ENCODE data around the gene ZNF318. TPM values are rescaled to one million over a fixed set of nuclear protein-coding genes. Genes with fewer than 3 reads are reported as not detected.

ZNF318 gene
- total and polyA plus RNA-seq, 10 of the 15 experiments (the other 5 are each of a cell fraction or from before 2014, with no cell fraction given): 3.4 to 79.8 (median 13.7) TPM

GRCh38 chr6:43339168-43339567 lies 30.3 kb downstream of the ZNF318 start (continued):
- TF ChIP-seq RCOR1 (conservative IDR thresholded peaks at IDR 0.05; ENCODE audit: low read depth, low read length): 0 out of 2 replicates have a peak, but pooled peaks have one; percentile 56
- TF ChIP-seq STAT1 (conservative IDR thresholded peaks at IDR 0.05): no peak
- no peak for TF ChIP-seq SKIL (IDR thresholded peaks at IDR 0.05; ENCODE audit: low read depth, poor library complexity, severe bottlenecking)
- TF ChIP-seq IKZF1 (conservative IDR thresholded peaks at IDR 0.05): peak; percentile 43
- TF ChIP-seq NBN (IDR thresholded peaks at IDR 0.05): no peak; the same call in 1 of the 2 replicates
- peak; percentile 54; the same call in 1 of the 2 replicates for TF ChIP-seq BCL11A (IDR thresholded peaks at IDR 0.05; ENCODE audit: low read depth, low read length)
- peak; percentile 47; the same call in 1 of the 2 replicates for TF ChIP-seq JUND (IDR thresholded peaks at IDR 0.05; ENCODE audit: low read depth, low read length)
- peak; percentile 97 for TF ChIP-seq ZNF592 (IDR thresholded peaks at IDR 0.05)
- 0 out of 2 replicates have a peak, but pooled peaks have one; percentile 56 for TF ChIP-seq GATAD2B (conservative IDR thresholded peaks at IDR 0.05; ENCODE audit: low read depth)
- TF ChIP-seq JUNB (IDR thresholded peaks at IDR 0.05): no peak
- TF ChIP-seq E2F4 (IDR thresholded peaks at IDR 0.05; ENCODE audit: low read depth, low read length): no peak
- TF ChIP-seq IRF4 (IDR thresholded peaks at IDR 0.05; ENCODE audit: low read depth, low read length): 0 out of 2 replicates have a peak, but pooled peaks have one; percentile 15
- TF ChIP-seq DPF2 (IDR thresholded peaks at IDR 0.05): peak; percentile 43
- TF ChIP-seq POLR2AphosphoS2 (IDR thresholded peaks at IDR 0.05; ENCODE audit: low read depth, low read length): peak; percentile 6; the same call in 1 of the 2 replicates
- no peak for TF ChIP-seq NKRF (conservative IDR thresholded peaks at IDR 0.05)
- no peak for TF ChIP-seq ZZZ3 (IDR thresholded peaks at IDR 0.05; ENCODE audit: control insufficient read depth, insufficient read length, low read depth)
- peak; percentile 52 for TF ChIP-seq BCL3 (IDR thresholded peaks at IDR 0.05; ENCODE audit: borderline replicate concordance, insufficient read depth, low read depth, low read length, poor library complexity, severe bottlenecking)
- peak; percentile 85 for TF ChIP-seq RUNX3 (IDR thresholded peaks at IDR 0.05; ENCODE audit: low read length)
- TF ChIP-seq FOXM1 (IDR thresholded peaks at IDR 0.05; ENCODE audit: low read depth, low read length): 0 out of 2 replicates have a peak, but pooled peaks have one; percentile 16
